Neuronal stem cell (in vitro differentiated cells): ENCODE measurements around the gene ARV1.
A peak's percentile ranks its signal among the peaks of the same experiment; 100 is the strongest.
"Not testable (repeated sequence)": the region's sequence is repeated elsewhere in the genome, so short reads cannot be mapped to it uniquely, and the experiment has no call there.

Experiments used
- DNase-seq: peaks from one replicate; pipeline ENCODE4 v3.0.0-alpha.2; 2013; ENCODE audit warnings: low spot score
- H2AFZ ChIP-seq: one replicate; pipeline ENCODE4 v1.6.1; 2013; ENCODE audit warnings: mild to moderate bottlenecking, low read length, inconsistent platforms
- H2AK5ac ChIP-seq: 2 replicates; pipeline ENCODE4 v1.6.1; 2013; ENCODE audit warnings: low read depth, mild to moderate bottlenecking, inconsistent platforms, low read length, moderate library complexity, mixed read lengths
- H2BK120ac ChIP-seq: 2 replicates; pipeline ENCODE4 v1.6.1; 2013; ENCODE audit warnings: low read depth, mild to moderate bottlenecking, inconsistent platforms, low read length, moderate library complexity, mixed read lengths
- H2BK12ac ChIP-seq: one replicate; pipeline ENCODE4 v1.6.1; 2013; ENCODE audit warnings: low read length, inconsistent platforms
- H2BK15ac ChIP-seq: 2 replicates; pipeline ENCODE4 v1.6.1; 2013; ENCODE audit warnings: mild to moderate bottlenecking, low read length, inconsistent platforms, mixed read lengths
- H2BK5ac ChIP-seq: one replicate; pipeline ENCODE4 v1.6.1; 2013; ENCODE audit warnings: inconsistent platforms, mild to moderate bottlenecking, low read length, moderate library complexity
- H3K14ac ChIP-seq: one replicate; pipeline ENCODE4 v1.6.1; 2013; ENCODE audit warnings: low read length, inconsistent platforms
- H3K18ac ChIP-seq: 2 replicates; pipeline ENCODE4 v1.6.1; 2013; ENCODE audit warnings: low read length, inconsistent platforms
- H3K23ac ChIP-seq: 2 replicates; pipeline ENCODE4 v1.6.1; 2013; ENCODE audit warnings: low read depth, mild to moderate bottlenecking, mixed read lengths, low read length, inconsistent platforms; ENCODE audit not compliant: poor library complexity
- H3K27ac ChIP-seq: replicated peaks from 3 replicates; pipeline ENCODE4 v1.5.1; 2013; ENCODE audit warnings: low read length, inconsistent platforms
- H3K27me3 ChIP-seq, 3 experiments: 2 replicates each; pipeline ENCODE4 v1.6.1; 2013; ENCODE audit warnings: low read length in 3 of 3, mild to moderate bottlenecking in 2 of 3, inconsistent platforms in 1 of 3, low read depth in 1 of 3, mixed read lengths in 1 of 3, moderate library complexity in 1 of 3; ENCODE audit not compliant: control insufficient read depth in 3 of 3, insufficient read depth in 3 of 3
- H3K36me3 ChIP-seq, 2 donors: replicated peaks in 1 of 2; 2 replicates each; pipeline ENCODE4 v1.6.1; 2013; ENCODE audit warnings: low read length in 2 of 2; ENCODE audit not compliant: control insufficient read depth in 2 of 2, insufficient read depth in 2 of 2
- H3K4ac ChIP-seq: 2 replicates; pipeline ENCODE4 v1.6.1; 2013; ENCODE audit warnings: inconsistent platforms, mild to moderate bottlenecking, low read length, moderate library complexity
- H3K4me1 ChIP-seq, 2 donors: 1 replicate in 1 of 2; 2 replicates in 1 of 2; pipeline ENCODE4 v1.6.1; 2013; ENCODE audit warnings: low read length in 2 of 2, low read depth in 1 of 2; ENCODE audit not compliant: control insufficient read depth in 2 of 2, insufficient read depth in 1 of 2
- H3K4me2 ChIP-seq: one replicate; pipeline ENCODE4 v1.6.1; 2013; ENCODE audit warnings: mild to moderate bottlenecking, low read length, inconsistent platforms; ENCODE audit not compliant: insufficient read depth, poor library complexity, severe bottlenecking
- H3K4me3 ChIP-seq, 2 donors: 2 replicates each; pipeline ENCODE4 v1.5.1; 2013; ENCODE audit warnings: low read length in 2 of 2, mild to moderate bottlenecking in 2 of 2, inconsistent platforms in 1 of 2, moderate library complexity in 1 of 2
- H3K79me1 ChIP-seq: one replicate; pipeline ENCODE4 v1.6.1; 2013; ENCODE audit warnings: low read depth, mild to moderate bottlenecking, inconsistent platforms, low read length, moderate library complexity
- H3K9ac ChIP-seq: one replicate; pipeline ENCODE4 v1.6.1; 2013; ENCODE audit warnings: mild to moderate bottlenecking, low read depth, low read length, inconsistent platforms; ENCODE audit not compliant: poor library complexity
- H3K9me3 ChIP-seq, 2 donors: replicated peaks in 1 of 2; 2 replicates each; pipeline versions ENCODE3 to v1.6.1; 2013; ENCODE audit warnings: low read length in 2 of 2, mild to moderate bottlenecking in 2 of 2, inconsistent platforms in 1 of 2, low read depth in 1 of 2, mixed read lengths in 1 of 2, moderate library complexity in 1 of 2; ENCODE audit not compliant: control insufficient read depth in 2 of 2, insufficient read depth in 1 of 2
- H4K8ac ChIP-seq: one replicate; pipeline ENCODE4 v1.6.1; 2013; ENCODE audit warnings: low read depth, mild to moderate bottlenecking, inconsistent platforms, low read length, moderate library complexity
- H4K91ac ChIP-seq: one replicate; pipeline ENCODE4 v1.6.1; 2013; ENCODE audit warnings: low read length, low read depth, mild to moderate bottlenecking, inconsistent platforms; ENCODE audit not compliant: poor library complexity
- WGBS, 2 donors: extraction: QIAGEN DNeasy Blood & Tissue Kit; methylation state at CpG; one replicate each; pipeline ENCODE4 v1.1.7; 2013; ENCODE audit warnings: missing lambda C conversion rate in 2 of 2, mixed read lengths in 1 of 2; ENCODE audit not compliant: insufficient read length in 2 of 2, insufficient replicate concordance in 1 of 2; ENCODE audit errors: extremely low coverage in 2 of 2; 5-methylcytosine and 5-hydroxymethylcytosine counted together

ARV1 gene

DNA sequence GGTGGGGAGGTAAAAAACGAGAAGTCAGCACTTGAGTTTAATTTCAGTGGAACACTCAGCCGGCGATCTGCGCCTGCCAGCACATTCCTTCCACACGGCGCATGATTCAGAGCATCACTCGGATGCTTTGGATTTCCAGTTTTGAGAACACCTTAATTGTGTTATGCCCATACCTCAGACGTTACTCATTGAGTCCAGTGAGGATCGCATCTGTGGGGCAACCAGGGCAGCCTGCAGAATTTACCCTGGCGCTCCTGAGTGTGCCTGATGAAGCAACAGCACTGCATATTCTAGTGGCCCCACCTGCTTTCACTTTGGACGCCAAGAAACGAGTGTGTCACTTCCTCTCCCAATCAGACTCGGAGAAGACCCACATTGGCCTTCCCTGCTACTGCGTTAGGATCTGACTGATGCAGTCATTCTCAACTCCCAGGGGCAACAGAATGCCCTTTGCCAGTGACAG, 41.3 kb downstream of the ARV1 start:
- Histone ChIP-seq H3K79me1 (peaks cover 2% of the 10 kb centered on the region), H4K8ac (no peak overlapping the region), H3K18ac (peak overlapping the region; percentile 9), H3K36me3 (peaks cover 2 to 28% of the 10 kb centered on the region in 2 donors), H2BK5ac (peak overlapping the region; percentile 46), H4K91ac (no peak overlapping the region), H2BK120ac (no peak overlapping the region), H3K27me3 (no peaks in the 10 kb centered on the region), H3K4me2 (no peak overlapping the region), H3K9me3 (no peaks in the 10 kb centered on the region), H3K23ac (no peak overlapping the region), H2AK5ac (no peak overlapping the region), H3K4ac (peak overlapping the region; percentile 42), H2BK15ac (no peak overlapping the region), H3K27ac (no peak overlapping the region), H3K4me1 (no peaks in the 10 kb centered on the region), H2AFZ (no peak overlapping the region), H3K9ac (no peak overlapping the region), H3K14ac (no peak overlapping the region), H3K4me3 (no peak overlapping the region), H2BK12ac (no peak overlapping the region)
- DNase-seq = no peak
- WGBS, 2 donors = no CpG with 5 or more reads among the region's 14 CpGs

DNA sequence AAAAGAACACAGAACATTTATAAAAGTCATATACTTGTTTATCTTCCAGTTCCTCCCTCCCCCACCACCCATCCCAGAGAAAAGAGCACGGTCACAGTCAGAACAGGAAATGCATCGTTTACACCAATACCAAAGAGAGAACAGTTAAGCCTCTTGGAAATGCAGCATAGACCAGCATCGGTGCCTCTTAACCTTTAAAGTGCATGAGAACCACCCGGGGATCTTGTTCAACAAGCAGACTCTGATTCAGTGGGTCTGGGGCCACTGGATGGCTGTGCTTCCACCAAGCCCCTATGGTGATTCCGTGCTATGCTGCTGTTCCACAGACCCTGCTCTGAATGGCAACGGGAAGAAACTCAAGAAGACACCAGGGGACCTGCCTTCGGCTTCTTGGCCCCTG, 41.9 kb downstream of the ARV1 start:
- no peak overlapping the region for H3K9ac ChIP-seq
- no peak overlapping the region for H2BK15ac ChIP-seq
- no peak overlapping the region for H3K18ac ChIP-seq
- no peak overlapping the region for H2AK5ac ChIP-seq
- H2AFZ ChIP-seq = no peak overlapping the region
- no peak overlapping the region for H2BK5ac ChIP-seq
- H3K4me2 ChIP-seq = no peak overlapping the region
- H3K4me3 ChIP-seq = no peak overlapping the region
- WGBS, 2 donors = no CpG with 5 or more reads among the region's 7 CpGs
- no peaks in the 10 kb centered on the region for H3K4me1 ChIP-seq
- H3K27me3 ChIP-seq = no peaks in the 10 kb centered on the region
- no peak overlapping the region for H4K8ac ChIP-seq
- no peak overlapping the region for H3K14ac ChIP-seq
- no peak overlapping the region for H3K4ac ChIP-seq
- H3K9me3 ChIP-seq = no peaks in the 10 kb centered on the region
- H3K23ac ChIP-seq = no peak overlapping the region
- no peak overlapping the region for H2BK120ac ChIP-seq
- peaks cover 2 to 28% of the 10 kb centered on the region in 2 donors for H3K36me3 ChIP-seq
- peaks cover 2% of the 10 kb centered on the region for H3K79me1 ChIP-seq
- no peak overlapping the region for H4K91ac ChIP-seq
- H3K27ac ChIP-seq = no peak overlapping the region
- no peak overlapping the region for H2BK12ac ChIP-seq
- no peak for DNase-seq

DNA sequence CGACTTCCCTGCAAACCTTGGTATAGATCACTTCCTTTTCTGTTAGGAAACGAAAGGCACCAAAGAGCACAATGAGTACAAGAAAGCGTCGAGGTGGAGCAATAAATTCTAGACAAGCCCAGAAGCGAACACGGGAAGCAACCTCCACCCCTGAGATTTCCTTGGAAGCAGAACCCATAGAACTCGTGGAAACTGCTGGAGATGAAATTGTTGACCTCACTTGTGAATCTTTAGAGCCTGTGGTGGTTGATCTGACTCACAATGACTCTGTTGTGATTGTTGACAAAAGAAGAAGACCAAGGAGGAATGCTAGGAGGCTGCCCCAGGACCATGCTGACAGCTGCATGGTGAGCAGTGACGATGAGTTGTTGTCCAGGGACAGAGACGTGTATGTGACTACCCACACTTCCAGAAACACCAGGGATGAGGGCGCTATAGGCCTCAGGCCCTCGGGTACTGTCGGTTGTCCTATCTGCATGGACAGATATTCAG, 42.7 kb downstream of the ARV1 start:
- no peak overlapping the region for H3K4me3 ChIP-seq
- no CpG with 5 or more reads among the region's 12 CpGs for WGBS, 2 donors

DNA sequence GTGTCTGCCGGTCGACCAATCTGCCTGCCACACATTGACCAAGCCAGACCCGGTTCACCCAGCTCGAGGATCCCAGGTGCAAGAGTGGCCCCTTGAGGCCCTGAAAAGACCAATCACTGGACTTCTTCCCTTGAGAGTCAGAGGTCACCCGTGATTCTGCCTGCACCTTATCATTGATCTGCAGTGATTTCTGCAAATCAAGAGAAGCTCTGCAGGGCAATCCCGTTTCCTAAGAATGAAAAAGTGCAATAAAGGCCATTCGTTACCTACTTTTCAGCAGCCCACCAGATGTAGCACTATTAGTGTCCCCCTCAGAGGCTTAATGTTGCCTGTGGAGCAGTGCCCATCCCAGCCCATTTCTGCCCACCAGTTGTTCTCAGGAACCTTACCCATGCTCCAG, 43.6 kb downstream of the ARV1 start:
- not testable (repeated sequence) for H3K14ac ChIP-seq, H3K79me1 ChIP-seq, H3K9me3 ChIP-seq, H2BK120ac ChIP-seq, H3K27ac ChIP-seq, H2BK15ac ChIP-seq, H3K4me3 ChIP-seq, H2BK5ac ChIP-seq, H2AFZ ChIP-seq, H3K4ac ChIP-seq, H3K27me3 ChIP-seq, DNase-seq, H3K4me1 ChIP-seq, H3K23ac ChIP-seq, H3K18ac ChIP-seq, H3K4me2 ChIP-seq, H2AK5ac ChIP-seq, H3K9ac ChIP-seq, H4K8ac ChIP-seq, H4K91ac ChIP-seq, H2BK12ac ChIP-seq
- H3K36me3 ChIP-seq = peaks cover 2 to 22% of the 10 kb centered on the region in 2 donors
- WGBS, 2 donors = no CpG with 5 or more reads among the region's 7 CpGs

More for the DNA sequence above, 42.7 kb downstream of the ARV1 start:
- no peak overlapping the region for H3K4me2 ChIP-seq
- H4K8ac ChIP-seq = no peak overlapping the region
- H2AFZ ChIP-seq = no peak overlapping the region
- H3K9me3 ChIP-seq = no peaks in the 10 kb centered on the region
- peaks cover 2 to 28% of the 10 kb centered on the region in 2 donors for H3K36me3 ChIP-seq
- no peak overlapping the region for H2BK120ac ChIP-seq
- no peak overlapping the region for H2BK5ac ChIP-seq
- DNase-seq = no peak
- no peaks in the 10 kb centered on the region for H3K27me3 ChIP-seq
- H3K9ac ChIP-seq = no peak overlapping the region
- no peak overlapping the region for H2AK5ac ChIP-seq
- H3K4me1 ChIP-seq = no peaks in the 10 kb centered on the region
- H3K18ac ChIP-seq = no peak overlapping the region
- H4K91ac ChIP-seq = no peak overlapping the region
- H3K4ac ChIP-seq = no peak overlapping the region
- H3K23ac ChIP-seq = no peak overlapping the region
- no peak overlapping the region for H2BK12ac ChIP-seq
- H2BK15ac ChIP-seq = no peak overlapping the region
- no peak overlapping the region for H3K27ac ChIP-seq
- peaks cover 2% of the 10 kb centered on the region for H3K79me1 ChIP-seq
- no peak overlapping the region for H3K14ac ChIP-seq
